Adrenal gland (tissue), 5 donors: ENCODE data around the gene RYR1.

ENCODE experiments used
- CTCF ChIP-seq, 6 experiments: fragments of 450-650 bp in 4 of 6; fragments of 200-600 bp in 2 of 6; sonication (generic) in 1 of 6; IDR thresholded peaks; 1 replicate in 5 of 6; 2 replicates in 1 of 6; pipeline versions ENCODE4 v1.5.1 to v1.8.0; 2016 to 2021; ENCODE audit warnings: antibody characterized with exemption in 6 of 6, mild to moderate bottlenecking in 2 of 6, moderate library complexity in 1 of 6
- POLR2A ChIP-seq, 2 donors: fragments of 450-650 bp; IDR thresholded peaks; one replicate each; pipeline ENCODE4 v1.6.1; 2017; ENCODE audit warnings: antibody characterized with exemption in 2 of 2, mild to moderate bottlenecking in 2 of 2, moderate library complexity in 1 of 2
- donor health status: DM: no; HTN: no; CAD: no.

- no peak for TF ChIP-seq CTCF (IDR thresholded peaks at IDR 0.05)
- no peak for TF ChIP-seq POLR2A (IDR thresholded peaks at IDR 0.05)
Observed at GRCh38 chr19:38458991-38459390, 25.5 kb downstream of the RYR1 start.
